Measurements from ENCODE around the gene DNMBP. TPM values are rescaled to one million over a fixed set of nuclear protein-coding genes. Genes with fewer than 3 reads are reported as not detected.
"Not testable (repeated sequence)": the region's sequence is repeated elsewhere in the genome, so short reads cannot be mapped to it uniquely, and the experiment has no call there.

The DNMBP gene
- total RNA-seq, 2 donors from 2014 or later, result 38.4 to 53.5 TPM

DNA sequence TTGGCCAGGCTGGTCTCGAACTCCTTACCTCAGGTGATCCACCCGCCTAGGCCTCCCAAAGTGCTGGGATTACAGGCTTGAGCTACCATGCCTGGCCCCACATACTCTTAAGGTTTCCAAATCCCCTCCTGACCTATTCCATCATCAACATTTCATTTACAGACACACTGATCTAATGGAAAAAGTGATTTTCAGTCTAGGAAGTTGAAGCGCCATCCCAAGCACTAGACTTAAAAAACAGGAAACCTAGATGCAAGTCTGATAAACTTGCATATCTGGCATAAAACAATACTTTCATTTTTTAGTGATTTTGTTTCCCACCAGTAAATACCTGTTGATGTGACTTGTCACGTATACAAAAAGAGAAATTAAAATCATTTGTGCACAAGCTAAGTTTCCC, 44.0 kb downstream of the DNMBP start:
- intact Hi-C loops (cut with DNase I), result loop anchor here (5.0 kb wide), 1 partner anchor 118 kb away; no protein-coding TSS in a partner anchor
- TF ChIP-seq, protein P1, sequence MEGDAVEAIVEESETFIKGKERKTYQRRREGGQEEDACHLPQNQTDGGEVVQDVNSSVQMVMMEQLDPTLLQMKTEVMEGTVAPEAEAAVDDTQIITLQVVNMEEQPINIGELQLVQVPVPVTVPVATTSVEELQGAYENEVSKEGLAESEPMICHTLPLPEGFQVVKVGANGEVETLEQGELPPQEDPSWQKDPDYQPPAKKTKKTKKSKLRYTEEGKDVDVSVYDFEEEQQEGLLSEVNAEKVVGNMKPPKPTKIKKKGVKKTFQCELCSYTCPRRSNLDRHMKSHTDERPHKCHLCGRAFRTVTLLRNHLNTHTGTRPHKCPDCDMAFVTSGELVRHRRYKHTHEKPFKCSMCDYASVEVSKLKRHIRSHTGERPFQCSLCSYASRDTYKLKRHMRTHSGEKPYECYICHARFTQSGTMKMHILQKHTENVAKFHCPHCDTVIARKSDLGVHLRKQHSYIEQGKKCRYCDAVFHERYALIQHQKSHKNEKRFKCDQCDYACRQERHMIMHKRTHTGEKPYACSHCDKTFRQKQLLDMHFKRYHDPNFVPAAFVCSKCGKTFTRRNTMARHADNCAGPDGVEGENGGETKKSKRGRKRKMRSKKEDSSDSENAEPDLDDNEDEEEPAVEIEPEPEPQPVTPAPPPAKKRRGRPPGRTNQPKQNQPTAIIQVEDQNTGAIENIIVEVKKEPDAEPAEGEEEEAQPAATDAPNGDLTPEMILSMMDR (IDR thresholded peaks at IDR 0.05), result no peak
- Histone ChIP-seq H3K27me3 (no peaks in the 10 kb centered on the region), H3K9ac (ENCODE audit: low read depth in 2 of 2, low read length in 2 of 2) (no peak overlapping the region), H3K4me3 (no peak overlapping the region), H3K4me1 (no peaks in the 10 kb centered on the region), H3K27ac (no peak overlapping the region), H3K9me3 (no peaks in the 10 kb centered on the region), H3K36me3 (no peaks in the 10 kb centered on the region)
- DNase-seq, result no peak

DNA sequence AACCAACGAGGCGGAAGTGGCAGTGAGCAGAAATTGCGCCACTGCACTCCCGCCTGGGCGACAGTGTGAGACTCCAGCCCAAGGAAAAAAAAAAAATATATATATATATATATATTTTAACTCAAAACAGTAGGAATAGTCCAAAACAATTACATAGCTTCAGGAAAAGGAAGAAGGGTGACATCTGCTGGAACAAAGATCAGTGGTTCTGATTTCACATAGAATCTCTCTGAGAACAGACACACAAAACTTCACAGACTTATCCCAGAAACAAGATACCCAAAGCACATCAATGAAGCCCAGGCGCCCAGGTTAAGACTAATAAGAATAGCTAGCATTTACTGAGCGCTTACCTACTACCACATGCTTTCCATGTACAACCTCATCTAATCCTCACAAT, 45.0 kb downstream of the DNMBP start:
- Histone ChIP-seq H3K36me3 (no peaks in the 10 kb centered on the region), H3K4me3 (no peak overlapping the region), H3K27ac (no peak overlapping the region), H3K4me1 (no peaks in the 10 kb centered on the region), H3K27me3 (no peaks in the 10 kb centered on the region), H3K9me3 (no peaks in the 10 kb centered on the region), H3K9ac (ENCODE audit: low read depth in 2 of 2, low read length in 2 of 2) (no peak overlapping the region)
- no peak for DNase-seq
- TF ChIP-seq, protein P1 (IDR thresholded peaks at IDR 0.05), result no peak
- intact Hi-C loops (cut with DNase I), result loop anchor here (5.0 kb wide), 1 partner anchor 117 kb away; no protein-coding TSS in a partner anchor

DNA sequence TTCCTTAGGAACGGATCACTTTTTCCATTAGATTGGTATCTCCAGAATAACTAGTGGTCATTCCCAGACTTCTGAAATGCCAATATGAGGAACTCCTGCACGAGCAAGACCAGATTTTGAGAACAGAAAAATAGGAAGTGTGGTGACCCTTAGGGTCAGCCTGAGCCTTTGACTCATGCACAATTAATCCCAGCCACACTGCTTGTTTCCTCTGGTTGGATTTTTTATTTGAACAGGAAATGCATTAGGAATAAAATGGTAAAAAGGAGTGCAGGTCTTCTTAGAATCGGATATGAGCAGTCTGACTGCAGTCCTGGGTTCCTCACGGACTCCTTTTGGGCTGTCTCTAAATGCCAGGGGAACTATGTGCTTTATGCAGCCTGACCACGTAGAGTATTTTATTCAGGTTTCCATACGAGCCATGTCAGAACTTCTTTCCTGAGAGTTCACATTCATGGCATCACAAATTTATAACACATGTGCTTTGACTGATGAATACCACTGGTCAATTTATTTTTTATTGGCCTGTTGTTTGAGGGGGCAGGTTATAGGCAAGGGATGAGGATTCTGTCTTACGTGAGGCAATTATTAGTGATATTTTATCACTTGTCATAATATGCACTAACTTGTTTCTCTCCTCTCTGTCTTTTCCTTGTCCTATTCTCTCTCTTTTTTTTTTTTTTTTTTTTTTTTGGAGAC, 46.1 kb downstream of the DNMBP start:
- H3K4me3 ChIP-seq; DNase-seq; H3K9me3 ChIP-seq; intact Hi-C loops (cut with DNase I); H3K36me3 ChIP-seq; H3K4me1 ChIP-seq; H3K9ac ChIP-seq (ENCODE audit: low read depth in 2 of 2, low read length in 2 of 2); H3K27me3 ChIP-seq; H3K27ac ChIP-seq: not testable (repeated sequence)

DNA sequence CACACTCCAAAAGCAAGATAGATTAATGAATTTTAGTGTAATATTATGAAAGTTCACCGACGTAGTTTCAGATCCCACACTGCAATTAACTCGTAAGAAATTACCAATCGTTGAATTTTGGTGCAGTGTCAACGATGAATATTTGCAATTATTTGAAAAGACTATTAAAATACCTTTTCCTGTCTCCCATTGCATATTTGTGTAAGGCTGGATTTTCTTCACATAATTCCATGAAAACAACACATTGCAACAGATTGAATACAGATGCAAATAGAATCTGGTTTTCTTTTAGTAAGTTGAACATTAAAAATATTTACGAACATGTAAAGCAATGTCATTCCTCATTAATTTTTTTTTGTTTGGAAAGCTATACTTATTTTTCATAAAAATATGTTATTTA, 50.9 kb downstream of the DNMBP start:
- Histone ChIP-seq H3K27ac (no peak overlapping the region), H3K36me3 (no peaks in the 10 kb centered on the region), H3K4me3 (no peak overlapping the region), H3K27me3 (no peaks in the 10 kb centered on the region), H3K9ac (ENCODE audit: low read depth in 2 of 2, low read length in 2 of 2) (no peak overlapping the region), H3K4me1 (no peaks in the 10 kb centered on the region), H3K9me3 (no peaks in the 10 kb centered on the region)
- intact Hi-C loops (cut with DNase I), result no loop called here
- DNase-seq, result no peak
- TF ChIP-seq, protein P1 (IDR thresholded peaks at IDR 0.05), result no peak

DNA sequence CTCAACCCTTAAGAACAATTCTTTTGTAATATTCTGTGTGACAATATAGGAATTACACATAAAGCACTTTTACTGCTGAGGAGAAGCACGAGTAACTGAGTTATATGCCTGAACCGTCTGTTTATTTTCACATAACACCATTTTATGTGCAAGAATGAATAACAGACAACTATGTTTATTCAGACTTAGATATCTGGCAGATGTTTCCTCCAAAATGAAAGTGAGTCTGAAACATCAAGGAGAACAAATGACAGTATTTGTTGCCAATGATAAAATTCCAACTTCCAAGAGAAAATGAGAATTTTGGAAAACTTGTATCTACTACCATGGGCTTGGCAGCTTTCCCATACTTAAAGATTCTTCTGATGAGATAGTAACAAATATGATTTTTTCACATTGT, 51.4 kb downstream of the DNMBP start:
- Histone ChIP-seq H3K9ac (ENCODE audit: low read depth in 2 of 2, low read length in 2 of 2) (no peak overlapping the region), H3K27ac (no peak overlapping the region), H3K9me3 (no peaks in the 10 kb centered on the region), H3K27me3 (no peaks in the 10 kb centered on the region), H3K4me1 (no peaks in the 10 kb centered on the region), H3K36me3 (no peaks in the 10 kb centered on the region), H3K4me3 (no peak overlapping the region)
- TF ChIP-seq, protein P1 (IDR thresholded peaks at IDR 0.05), result no peak
- intact Hi-C loops (cut with DNase I), result no loop called here
- no peak for DNase-seq

DNA sequence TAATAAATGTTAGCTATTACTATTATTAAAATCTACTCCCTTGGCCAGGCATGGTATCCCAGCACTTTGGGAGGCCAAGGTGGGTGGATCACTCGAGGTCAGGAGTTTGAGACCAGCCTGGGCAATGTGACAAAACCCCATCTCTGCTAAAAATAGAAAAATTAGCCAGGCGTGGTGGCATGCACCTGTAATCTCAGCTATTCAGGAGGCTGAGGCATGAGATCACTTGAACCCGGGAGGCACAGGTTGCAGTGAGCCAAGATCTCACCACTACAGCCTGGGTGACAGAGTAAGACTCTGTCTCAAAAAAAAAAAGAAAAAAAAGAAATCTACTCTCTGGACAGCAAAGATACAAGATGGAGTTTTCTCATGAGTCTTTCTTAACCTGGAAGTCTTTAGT, 56.2 kb downstream of the DNMBP start:
- intact Hi-C loops (cut with DNase I); H3K4me3 ChIP-seq; H3K27me3 ChIP-seq; DNase-seq; H3K27ac ChIP-seq; H3K4me1 ChIP-seq; H3K9ac ChIP-seq (ENCODE audit: low read depth in 2 of 2, low read length in 2 of 2); H3K36me3 ChIP-seq; H3K9me3 ChIP-seq: not testable (repeated sequence)
